PC-3 (cell line): ENCODE results near the gene TMEM219. TPM values are rescaled to one million over a fixed set of nuclear protein-coding genes. Genes with fewer than 3 reads are reported as not detected.

Source experiments
- ATAC-seq: fragments of 200-7000 bp; cut with Tn5 transposase; 2 replicates; pipeline ENCODE4 v1.9.1; 2020; ENCODE audit warnings: mild to moderate bottlenecking, moderate library complexity
- BruUV-seq: library from RNA; stranded (reverse); fragments of 400-500 nt; replicated peaks from 2 replicates; lab custom pipeline; 2021; lab: Mats Ljungman, UMichigan
- CTCF ChIA-PET: fragments of 300-600 bp; sonication (Branson Sonifier 250); formaldehyde crosslinking; loops from one replicate; lab custom pipeline; 2022; ENCODE audit warnings: antibody characterized with exemption; lab: Charles Lee
- POLR2A ChIA-PET: fragments of 300-600 bp; sonication (Branson Sonifier 250); formaldehyde crosslinking; loops from one replicate; lab custom pipeline; 2022; ENCODE audit warnings: antibody characterized with exemption; ENCODE audit not compliant: unreplicated experiment; lab: Charles Lee
- DNase-seq: peaks from one replicate; pipeline ENCODE4 v3.0.0-alpha.2; 2015
- H2AFZ ChIP-seq: fragments of 300-600 bp; sonication (generic); 2 replicates; pipeline ENCODE4 v1.6.0; 2016; ENCODE audit warnings: antibody characterized with exemption, low read length
- H3F3A ChIP-seq: fragments of 300-600 bp; sonication (generic); one replicate; pipeline ENCODE4 v1.6.0; 2017; ENCODE audit warnings: antibody characterized with exemption, low read length, control low read depth, mild to moderate bottlenecking; ENCODE audit not compliant: unreplicated experiment
- H3K27ac ChIP-seq: fragments of 300-600 bp; sonication (generic); 2 replicates; pipeline ENCODE4 v1.5.1; 2016; ENCODE audit warnings: mild to moderate bottlenecking, low read length
- H3K27me3 ChIP-seq: fragments of 300-600 bp; sonication (generic); 2 replicates; pipeline ENCODE4 v1.6.1; 2016; ENCODE audit warnings: low read length, mixed read lengths
- H3K36me3 ChIP-seq: fragments of 300-600 bp; sonication (generic); 2 replicates; pipeline ENCODE4 v1.6.1; 2016; ENCODE audit warnings: low read depth, mixed run types, low read length, mixed read lengths
- H3K4me1 ChIP-seq: fragments of 300-600 bp; sonication (generic); 2 replicates; pipeline ENCODE4 v1.5.1; 2016; ENCODE audit warnings: low read length; ENCODE audit not compliant: insufficient read depth
- H3K4me2 ChIP-seq: fragments of 300-600 bp; sonication (generic); 2 replicates; pipeline ENCODE4 v1.6.0; 2016; ENCODE audit warnings: low read length
- H3K4me3 ChIP-seq: fragments of 300-600 bp; sonication (generic); 2 replicates; pipeline ENCODE4 v1.5.1; 2016; ENCODE audit warnings: mild to moderate bottlenecking, low read length, mixed read lengths
- H3K79me2 ChIP-seq: fragments of 300-600 bp; sonication (generic); 2 replicates; pipeline ENCODE4 v1.6.1; 2017; ENCODE audit warnings: low read length, mixed read lengths
- H3K9ac ChIP-seq: fragments of 300-600 bp; sonication (generic); 2 replicates; pipeline ENCODE4 v1.6.0; 2016; ENCODE audit warnings: mild to moderate bottlenecking, low read length
- H3K9me2 ChIP-seq: fragments of 300-600 bp; sonication (generic); replicated peaks from 2 replicates; pipeline ENCODE4 v1.6.1; 2016; ENCODE audit warnings: mixed run types, low read length, mixed read lengths
- H3K9me3 ChIP-seq: fragments of 300-600 bp; sonication (generic); 2 replicates; pipeline ENCODE4 v1.6.1; 2016; ENCODE audit warnings: low read length, mixed read lengths
- H4K20me1 ChIP-seq: fragments of 300-600 bp; sonication (generic); 2 replicates; pipeline ENCODE4 v1.6.1; 2016; ENCODE audit warnings: low read length, mixed read lengths
- CTCF ChIP-seq: fragments of 300-600 bp; sonication (generic); conservative IDR thresholded peaks from 2 replicates; pipeline ENCODE4 v1.5.1; 2017; ENCODE audit warnings: antibody characterized with exemption, low read depth, mild to moderate bottlenecking, low read length
- EZH2 ChIP-seq: fragments of 300-600 bp; sonication (generic); IDR thresholded peaks from one replicate; pipeline ENCODE4 v1.6.1; 2017; ENCODE audit warnings: antibody characterized with exemption, mild to moderate bottlenecking, low read length; ENCODE audit not compliant: unreplicated experiment
- EZH2phosphoT487 ChIP-seq: fragments of 300-600 bp; sonication (generic); IDR thresholded peaks from 2 replicates; pipeline ENCODE4 v1.6.1; 2018; ENCODE audit warnings: mild to moderate bottlenecking, antibody characterized with exemption, low read length, borderline replicate concordance
- intact Hi-C: fragments of 100-400 bp; cut with micrococcal nuclease; formaldehyde crosslinking; loops from 2 replicates; pipeline ENCODE4 v1.9.0; 2023
- total RNA-seq: library from RNA; depleted of rRNA; stranded (reverse); fragments of >200 nt; gene quantifications from 2 replicates; pipeline ENCODE4 v1.2.3, GENCODE V29; 2014

The TMEM219 gene
- total RNA-seq, 1 experiment from 2014 or later, result 60.9 TPM

DNA sequence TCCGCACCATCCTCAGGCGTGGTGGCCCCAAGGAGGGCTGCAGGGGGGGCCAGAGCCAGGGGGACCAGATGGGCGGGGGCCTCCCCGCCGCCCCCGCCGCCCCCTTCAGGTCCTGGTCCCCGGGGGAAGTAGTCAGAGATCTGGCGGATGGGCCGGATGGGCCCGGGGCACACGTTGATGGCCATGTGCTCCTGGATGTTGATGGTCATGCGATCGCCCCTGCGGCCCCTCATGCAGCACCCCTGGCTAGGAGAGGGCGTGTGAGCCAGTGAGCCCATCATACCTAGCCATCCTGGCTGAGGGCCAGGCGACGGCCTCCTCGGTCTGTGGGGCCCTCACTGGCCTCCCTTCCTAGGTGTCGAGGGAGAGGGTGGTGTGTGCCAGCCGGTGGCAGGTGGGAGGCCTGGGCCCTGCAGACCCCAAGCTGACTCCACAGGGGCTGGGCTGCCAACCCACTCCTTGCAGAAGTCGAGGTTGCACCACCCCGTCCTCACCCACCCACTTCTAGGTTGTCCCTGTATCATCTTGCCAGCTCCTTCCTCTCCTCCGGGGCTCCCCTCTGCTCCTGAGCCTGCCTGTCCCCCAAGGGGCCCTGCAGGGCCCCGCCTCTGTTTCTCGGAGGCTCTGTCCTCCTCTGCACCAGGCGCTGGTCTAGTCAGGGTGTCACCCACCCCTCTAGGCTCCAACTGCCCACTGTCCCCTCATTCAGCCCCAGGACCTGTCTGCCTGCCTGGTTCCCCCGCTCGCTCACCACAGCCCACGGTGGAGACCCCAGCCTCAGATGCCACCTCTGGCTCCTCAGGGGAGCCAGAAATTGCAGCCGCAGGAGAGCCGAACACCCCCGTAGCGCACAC, 48.3 kb downstream of the TMEM219 start:
- Histone ChIP-seq H3K27ac (no peak overlapping the region), H3K27me3 (no peaks in the 10 kb centered on the region), H2AFZ (peak overlapping the region; percentile 57; the same call in 1 of the 2 replicates), H3F3A (no peaks in the 10 kb centered on the region), H3K9me3 (no peaks in the 10 kb centered on the region), H3K79me2 (no peaks in the 10 kb centered on the region), H3K36me3 (no peaks in the 10 kb centered on the region), H3K9me2 (no peaks in the 10 kb centered on the region), H3K9ac (no peak overlapping the region), H3K4me3 (peak overlapping the region; percentile 59), H4K20me1 (no peaks in the 10 kb centered on the region), H3K4me2 (peak overlapping the region; percentile 78), H3K4me1 (no peaks in the 10 kb centered on the region)
- ATAC-seq (no peak), DNase-seq (no peak)
- intact Hi-C loops, result no loop called here
- BruUV-seq, result no TSS peak
- CTCF ChIA-PET, result no interaction called here
- no peak for TF ChIP-seq EZH2
- TF ChIP-seq CTCF, result no peak
- TF ChIP-seq EZH2phosphoT487, result no peak
- POLR2A ChIA-PET, result no interaction called here

DNA sequence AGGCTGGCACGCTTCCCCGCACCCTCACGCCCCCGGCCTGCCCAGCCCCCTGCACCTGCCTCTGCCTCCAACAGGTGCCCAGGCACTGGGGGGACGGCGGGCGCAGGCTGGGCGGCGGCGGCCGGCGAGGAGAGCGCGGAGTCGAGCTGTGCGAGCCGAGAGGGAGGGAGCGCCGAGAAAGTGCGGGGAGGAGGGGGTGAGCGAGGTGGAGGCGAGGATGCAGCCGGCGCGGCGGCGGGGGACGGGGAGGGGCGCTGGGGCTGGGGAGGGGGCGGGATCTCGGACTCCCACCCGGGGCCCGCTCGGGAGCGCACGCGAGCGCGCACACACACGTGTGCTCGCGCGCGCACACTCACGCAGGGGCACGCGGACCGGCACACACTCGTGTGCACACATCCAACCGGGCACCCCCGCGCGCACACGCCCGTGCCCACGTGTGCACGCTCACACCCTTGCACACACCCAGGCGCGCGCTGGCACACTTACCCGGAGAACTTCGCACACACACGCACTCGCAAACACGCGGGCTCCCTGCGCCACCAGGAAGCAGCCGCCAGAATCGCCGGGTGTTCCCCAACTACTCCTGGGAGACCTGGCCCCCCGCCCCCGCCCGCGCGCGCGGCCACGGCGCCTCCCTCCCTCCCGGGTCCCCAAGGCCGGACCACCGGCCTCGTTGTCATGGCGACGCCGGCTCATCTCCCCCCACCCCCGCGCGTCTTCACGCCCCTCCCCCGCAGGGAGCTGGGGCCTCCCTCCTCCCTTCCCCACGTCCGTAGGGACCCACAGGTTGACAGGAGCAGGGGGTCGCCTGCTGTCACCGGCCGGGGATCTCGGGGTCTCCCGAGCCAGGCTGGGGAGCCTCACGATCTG, 49.2 kb downstream of the TMEM219 start, which contains the start of gene DOC2A:
TSS of gene DOC2A (minus strand) at position 184 of the 870 bp plus-strand sequence. CDS start 805 bp downstream, outside the sequence.
- Histone ChIP-seq H3K4me1 (no peaks in the 10 kb centered on the region), H2AFZ (peak within 1 kb of the TSS; percentile 57), H4K20me1 (no peaks in the 10 kb centered on the region), H3K4me3 (peak within 1 kb of the TSS; percentile 59), H3K9me3 (no peaks in the 10 kb centered on the region), H3K27ac (no peak within 1 kb of the TSS), H3K4me2 (peak within 1 kb of the TSS; percentile 78), H3F3A (no peaks in the 10 kb centered on the region), H3K9me2 (no peaks in the 10 kb centered on the region), H3K36me3 (no peaks in the 10 kb centered on the region), H3K9ac (no peak within 1 kb of the TSS), H3K27me3 (no peaks in the 10 kb centered on the region), H3K79me2 (no peaks in the 10 kb centered on the region)
- CTCF ChIA-PET, result no interaction called here
- intact Hi-C loops, result no loop called here
- POLR2A ChIA-PET, result no interaction called here
- no TSS peak for BruUV-seq
- DNase-seq (no peak), ATAC-seq (peak; percentile 65)
- TF ChIP-seq EZH2 (no peak), CTCF (no peak), EZH2phosphoT487 (no peak)
